Stimulated activated CD4-positive, alpha-beta T cell treated with anti-CD3 and anti-CD28 coated beads, Interleukin-1b, Interleukin-23, amount 100 ng/mL, for 4 hours (primary cell): ENCODE data around the gene SF3A1.
A peak's percentile ranks its signal among the peaks of the same experiment; 100 is the strongest.
"Not testable (repeated sequence)": the region's sequence is repeated elsewhere in the genome, so short reads cannot be mapped to it uniquely, and the experiment has no call there.

Experiments
- DNase-seq, 2 donors: peaks; one replicate each; pipeline ENCODE4 v3.0.0-alpha.2; 2020; ENCODE audit warnings: low read depth in 2 of 2

Gene SF3A1, protein sequence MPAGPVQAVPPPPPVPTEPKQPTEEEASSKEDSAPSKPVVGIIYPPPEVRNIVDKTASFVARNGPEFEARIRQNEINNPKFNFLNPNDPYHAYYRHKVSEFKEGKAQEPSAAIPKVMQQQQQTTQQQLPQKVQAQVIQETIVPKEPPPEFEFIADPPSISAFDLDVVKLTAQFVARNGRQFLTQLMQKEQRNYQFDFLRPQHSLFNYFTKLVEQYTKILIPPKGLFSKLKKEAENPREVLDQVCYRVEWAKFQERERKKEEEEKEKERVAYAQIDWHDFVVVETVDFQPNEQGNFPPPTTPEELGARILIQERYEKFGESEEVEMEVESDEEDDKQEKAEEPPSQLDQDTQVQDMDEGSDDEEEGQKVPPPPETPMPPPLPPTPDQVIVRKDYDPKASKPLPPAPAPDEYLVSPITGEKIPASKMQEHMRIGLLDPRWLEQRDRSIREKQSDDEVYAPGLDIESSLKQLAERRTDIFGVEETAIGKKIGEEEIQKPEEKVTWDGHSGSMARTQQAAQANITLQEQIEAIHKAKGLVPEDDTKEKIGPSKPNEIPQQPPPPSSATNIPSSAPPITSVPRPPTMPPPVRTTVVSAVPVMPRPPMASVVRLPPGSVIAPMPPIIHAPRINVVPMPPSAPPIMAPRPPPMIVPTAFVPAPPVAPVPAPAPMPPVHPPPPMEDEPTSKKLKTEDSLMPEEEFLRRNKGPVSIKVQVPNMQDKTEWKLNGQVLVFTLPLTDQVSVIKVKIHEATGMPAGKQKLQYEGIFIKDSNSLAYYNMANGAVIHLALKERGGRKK

DNA sequence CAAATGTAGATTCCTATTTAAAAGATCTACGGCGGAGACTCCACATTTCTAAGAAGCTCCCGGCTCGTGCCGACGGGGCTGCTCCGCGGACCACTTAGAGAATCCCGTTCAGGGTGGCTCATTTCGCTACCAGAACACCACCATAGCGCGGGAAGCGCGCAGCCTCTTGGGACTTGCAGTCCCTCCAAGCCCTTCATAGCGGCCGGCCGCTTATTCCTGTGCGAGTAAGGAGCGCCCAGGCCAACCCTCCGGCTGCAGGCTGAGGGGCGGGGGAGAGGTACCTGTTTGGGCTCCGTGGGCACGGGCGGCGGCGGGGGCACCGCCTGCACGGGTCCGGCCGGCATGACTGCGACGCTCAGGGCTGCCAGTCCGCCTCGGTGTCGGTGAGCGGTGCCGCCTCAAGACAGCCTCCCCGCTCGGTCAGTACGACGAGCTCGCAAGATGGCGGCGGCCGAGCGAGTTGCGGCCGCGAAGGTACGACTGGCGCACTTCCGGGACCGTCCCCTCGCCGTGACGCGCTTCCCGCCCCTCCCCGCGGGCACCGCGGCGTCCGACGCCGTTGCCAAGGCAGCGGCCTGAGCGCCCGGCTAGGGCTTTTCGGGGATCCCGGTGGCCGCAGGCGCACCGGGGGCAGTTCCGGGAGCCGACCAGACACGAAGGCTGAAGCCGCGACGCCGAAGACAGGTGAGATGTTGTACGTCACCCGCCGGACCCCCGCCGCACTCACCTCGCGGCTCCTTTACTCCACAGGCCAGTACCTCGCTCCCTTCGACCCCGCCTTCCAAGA, at the start of gene SF3A1, which contains the start of gene CCDC157:
Gene SF3A1, minus strand, starts transcription at position 446 of the 787 bp plus-strand sequence. Its CDS starts 102 bp downstream, at position 344.
Gene CCDC157, plus strand, starts transcription at position 559 of the 787 bp plus-strand sequence. CDS start 8,994 bp downstream, outside the sequence.
- peak; percentile 66 to 82 for DNase-seq

- no peak for DNase-seq
Measured at GRCh38 chr22:30406400-30406799, 49.7 kb upstream of the SF3A1 start.

DNA sequence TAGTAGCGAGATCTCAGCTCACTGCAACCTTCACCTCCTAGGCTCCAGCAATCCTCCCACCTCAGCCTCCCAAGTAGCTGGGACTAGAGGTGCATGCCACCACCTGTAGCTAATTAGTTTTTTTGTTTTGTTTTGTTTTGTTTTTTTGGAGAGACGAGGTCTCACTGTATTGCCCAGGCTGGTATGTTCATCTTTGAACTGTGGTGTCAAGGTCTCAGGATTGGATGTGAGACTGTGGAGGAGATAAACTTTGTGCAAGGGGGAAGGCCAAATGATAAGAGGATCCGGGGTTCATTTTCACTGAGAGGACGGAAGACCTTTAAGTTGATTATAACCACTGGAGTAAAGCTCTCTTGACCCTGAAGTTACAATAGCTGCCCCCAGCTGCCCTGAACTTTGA, 49.0 kb upstream of the SF3A1 start:
- DNase-seq = no peak

DNA sequence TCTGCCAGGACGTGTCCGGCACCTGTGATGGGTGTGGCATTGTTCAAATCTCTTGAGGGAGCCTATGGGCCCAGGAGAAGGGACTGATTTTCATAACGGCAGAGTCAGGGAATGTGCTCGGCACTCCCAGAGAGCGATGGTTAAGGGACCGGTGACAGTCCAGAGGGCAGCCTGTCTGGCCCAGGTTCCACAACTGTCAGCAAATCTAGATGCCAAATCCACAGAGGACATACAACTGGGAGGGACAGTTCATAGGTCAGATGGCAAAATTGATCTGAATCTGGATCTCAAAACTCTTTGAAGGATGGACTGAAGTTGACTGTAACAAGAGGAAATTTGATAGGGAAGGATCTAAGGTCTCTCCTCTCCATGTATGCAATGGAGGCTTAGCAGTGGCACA, 47.6 kb upstream of the SF3A1 start:
- DNase-seq = no peak

DNA sequence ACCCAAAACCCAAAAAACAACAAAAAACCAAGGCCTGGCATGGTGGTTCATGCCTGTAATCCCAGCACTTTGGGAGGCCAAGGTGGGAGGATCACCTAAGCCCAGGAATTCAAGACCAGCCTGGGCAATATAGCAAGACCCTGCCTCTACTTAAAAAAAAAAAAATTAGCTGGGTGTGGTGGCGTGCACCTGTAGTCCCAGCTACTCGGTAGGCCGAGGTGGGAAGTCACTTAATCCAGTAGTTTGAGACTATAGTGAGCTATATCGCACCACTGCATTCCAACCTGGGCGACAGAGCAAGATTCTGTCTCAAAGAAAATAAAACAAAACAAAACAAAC, 46.0 kb upstream of the SF3A1 start:
- DNase-seq = not testable (repeated sequence)

DNA sequence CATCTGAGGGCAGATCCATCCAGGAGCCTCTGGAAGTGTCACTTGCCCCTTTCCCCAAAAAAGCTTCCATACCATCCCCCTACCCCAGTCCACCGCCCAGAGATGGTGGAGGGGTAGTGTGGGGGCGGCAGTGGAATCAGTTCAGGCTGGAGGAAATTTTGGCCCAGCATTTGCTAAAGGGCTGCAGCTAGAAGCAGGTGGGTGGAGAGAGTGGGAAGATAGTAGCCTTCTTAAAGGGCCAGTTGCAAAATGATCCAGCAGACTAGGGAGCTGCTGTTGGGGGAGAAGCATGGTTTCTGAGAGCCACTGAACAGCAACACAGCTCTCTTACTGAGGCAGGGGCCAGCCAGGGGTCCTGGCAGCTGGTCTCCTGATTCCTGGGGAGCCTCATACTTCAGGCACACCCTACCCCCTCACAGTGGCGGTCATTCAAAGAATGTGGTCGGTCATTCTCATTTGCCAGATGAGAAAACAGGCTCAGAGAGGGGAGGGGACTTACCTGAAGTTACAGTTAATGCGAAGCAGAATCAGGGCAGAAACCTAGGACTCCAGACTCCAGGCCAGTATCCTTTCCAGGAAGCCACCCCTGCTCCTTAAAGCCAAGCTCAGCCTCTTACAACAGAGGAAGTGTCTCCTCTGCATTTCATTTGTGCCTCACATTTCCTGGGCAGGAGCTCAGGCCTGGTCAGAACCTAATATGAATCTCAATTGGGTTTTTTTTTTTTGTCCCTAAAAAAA, 45.5 kb upstream of the SF3A1 start:
- DNase-seq = no peak

DNA sequence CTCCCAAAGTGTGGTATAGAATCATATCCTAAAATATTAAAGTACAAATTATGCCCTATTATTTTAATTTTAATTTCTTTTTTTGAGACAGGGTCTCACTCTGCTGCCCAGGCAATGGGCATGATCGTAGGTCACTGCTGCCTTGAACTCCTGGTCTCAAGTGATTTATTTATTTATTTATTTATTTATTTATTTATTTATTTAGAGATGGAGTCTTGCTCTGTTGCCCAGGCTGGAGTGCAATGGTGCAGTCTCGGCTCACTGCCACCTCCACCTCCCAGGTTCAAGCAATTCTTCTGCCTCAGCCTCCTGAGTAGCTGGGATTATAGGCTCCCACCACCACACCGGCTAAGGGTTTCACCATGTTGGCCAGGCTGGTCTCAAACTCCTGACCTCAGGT, 44.3 kb upstream of the SF3A1 start:
- not testable (repeated sequence) for DNase-seq

- no peak for DNase-seq
Measured at GRCh38 chr22:30400159-30400558, 43.5 kb upstream of the SF3A1 start.

DNA sequence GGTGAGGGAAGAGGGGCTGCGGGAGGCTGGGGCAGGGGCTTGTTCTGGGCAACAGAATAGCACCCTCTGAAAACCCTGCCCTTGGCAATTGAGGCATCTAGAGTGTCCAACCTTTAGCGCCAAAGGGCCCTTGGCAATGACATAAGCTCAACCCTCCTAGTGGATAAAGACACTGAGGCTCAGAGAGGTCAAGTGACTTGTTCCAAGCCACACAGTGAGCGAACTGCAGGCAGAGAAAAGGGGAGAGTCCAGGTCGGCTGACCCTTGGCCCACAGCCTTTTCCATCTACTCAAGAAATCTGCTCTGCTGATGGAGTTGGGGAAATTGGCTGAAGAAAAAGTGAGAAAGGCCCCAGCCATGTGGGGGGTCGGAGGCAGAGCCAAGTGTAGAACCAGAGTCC, 43.0 kb upstream of the SF3A1 start:
- DNase-seq = no peak

GRCh38 chr22:30398685-30399680, 42.3 kb upstream of the SF3A1 start:
- DNase-seq = no peak

GRCh38 chr22:30397656-30398635, 41.3 kb upstream of the SF3A1 start:
- DNase-seq = no peak

- DNase-seq = peak; percentile 47 to 62
Measured at GRCh38 chr22:30396871-30397655, 40.4 kb upstream of the SF3A1 start, which contains the start of gene SEC14L2. Gene SEC14L2, plus strand, starts transcription at chr22:30397018. Its CDS starts 99 bp downstream, at chr22:30397117.

- DNase-seq = no peak
Measured at GRCh38 chr22:30393885-30394284, 37.2 kb upstream of the SF3A1 start.

- DNase-seq = no peak
Measured at GRCh38 chr22:30393322-30393680, 36.6 kb upstream of the SF3A1 start.

GRCh38 chr22:30392661-30393321, 36.1 kb upstream of the SF3A1 start:
- DNase-seq = no peak

DNA sequence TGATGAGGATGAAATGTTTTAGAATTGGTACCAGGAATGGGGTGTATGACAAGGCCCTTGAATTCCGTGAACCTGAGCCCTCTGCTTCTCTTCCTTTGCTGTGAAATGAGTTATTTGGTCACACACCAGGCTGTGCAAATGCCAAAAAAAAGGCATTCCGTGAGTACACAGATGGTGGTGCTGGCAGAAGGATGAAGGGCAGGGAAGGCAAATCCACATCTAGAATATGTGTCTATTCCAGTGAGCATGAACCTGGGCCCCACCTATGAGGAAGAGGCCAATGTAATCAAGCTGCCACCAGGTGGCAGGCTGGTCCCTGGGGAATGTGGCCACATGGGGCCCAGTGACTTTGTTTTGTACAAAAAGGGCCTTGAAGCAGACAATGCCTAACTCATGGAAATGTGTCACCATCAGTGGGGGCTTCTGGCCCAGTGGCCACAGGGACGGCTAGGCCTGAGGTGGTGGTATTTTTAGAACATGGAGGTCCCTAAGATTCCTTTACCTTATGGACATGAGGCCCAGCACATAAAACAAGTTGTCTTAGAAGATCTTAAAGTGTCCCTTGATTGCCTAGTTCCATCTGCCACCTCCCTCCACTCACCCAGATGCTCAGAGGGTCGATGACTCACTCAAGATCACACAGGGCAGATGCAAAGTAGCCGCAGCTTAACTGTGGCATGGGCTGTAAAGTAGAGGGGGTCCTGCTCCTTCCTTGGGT, 34.4 kb upstream of the SF3A1 start:
- peak; percentile 68 to 72 for DNase-seq
